Tibial artery (tissue), 4 donors: ENCODE data around the gene DPRX.

Experiments used
- DNase-seq, 2 donors: peaks; one replicate each; pipeline ENCODE4 v3.0.0-alpha.2; 2019
- H3K27ac ChIP-seq, 2 donors: fragments of 200-600 bp; sonication (generic) in 1 of 2; 1 replicate in 1 of 2; 2 replicates in 1 of 2; pipeline ENCODE4 v1.5.1; 2018 to 2019; ENCODE audit warnings: mild to moderate bottlenecking in 1 of 2
- H3K27me3 ChIP-seq, 2 donors: fragments of 200-600 bp; sonication (generic) in 1 of 2; one replicate each; pipeline versions ENCODE4 v1.5.1 to v1.6.0; 2016 to 2019
- H3K36me3 ChIP-seq, 3 donors: fragments of 200-600 bp; sonication (generic) in 2 of 3; one replicate each; pipeline ENCODE4 v1.5.1; 2016 to 2019; ENCODE audit warnings: mild to moderate bottlenecking in 2 of 3
- H3K4me1 ChIP-seq, 4 donors: fragments of 200-600 bp; sonication (generic) in 2 of 4; 1 replicate in 3 of 4; 2 replicates in 1 of 4; pipeline ENCODE4 v1.5.1; 2016 to 2019
- H3K4me3 ChIP-seq, 2 donors: fragments of 200-600 bp; sonication (generic) in 1 of 2; 1 replicate in 1 of 2; 2 replicates in 1 of 2; pipeline ENCODE4 v1.5.1; 2018 to 2019; ENCODE audit warnings: mild to moderate bottlenecking in 2 of 2
- H3K9me3 ChIP-seq, 3 donors: fragments of 200-600 bp; sonication (generic) in 1 of 3; one replicate each; pipeline ENCODE4 v1.5.1; 2016 to 2019
- intact Hi-C: fragments of 100-400 bp; cut with DNase I; formaldehyde crosslinking; loops from one replicate; pipeline ENCODE4 v1.15.0; 2023; ENCODE audit warnings: low total_unique reads
- TF ChIP-seq, protein P1 (sequence below), 2 experiments: fragments of 200-600 bp in 1 of 2; fragments of 450-650 bp in 1 of 2; IDR thresholded peaks; one replicate each; pipeline ENCODE4 v1.5.1; 2017 to 2019; ENCODE audit warnings: antibody characterized with exemption in 2 of 2, mild to moderate bottlenecking in 1 of 2, moderate library complexity in 1 of 2

The DPRX gene, protein sequence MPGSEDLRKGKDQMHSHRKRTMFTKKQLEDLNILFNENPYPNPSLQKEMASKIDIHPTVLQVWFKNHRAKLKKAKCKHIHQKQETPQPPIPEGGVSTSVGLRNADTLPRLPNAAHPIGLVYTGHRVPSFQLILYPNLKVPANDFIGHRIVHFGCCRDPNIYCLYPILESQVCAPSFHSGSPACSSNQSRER

GRCh38 chr19:53631949-53632407 lies at the start of gene DPRX:
DPRX (plus strand) TSS chr19:53631999; CDS start chr19:53632107, 108 bp downstream.
- TF ChIP-seq, protein P1, sequence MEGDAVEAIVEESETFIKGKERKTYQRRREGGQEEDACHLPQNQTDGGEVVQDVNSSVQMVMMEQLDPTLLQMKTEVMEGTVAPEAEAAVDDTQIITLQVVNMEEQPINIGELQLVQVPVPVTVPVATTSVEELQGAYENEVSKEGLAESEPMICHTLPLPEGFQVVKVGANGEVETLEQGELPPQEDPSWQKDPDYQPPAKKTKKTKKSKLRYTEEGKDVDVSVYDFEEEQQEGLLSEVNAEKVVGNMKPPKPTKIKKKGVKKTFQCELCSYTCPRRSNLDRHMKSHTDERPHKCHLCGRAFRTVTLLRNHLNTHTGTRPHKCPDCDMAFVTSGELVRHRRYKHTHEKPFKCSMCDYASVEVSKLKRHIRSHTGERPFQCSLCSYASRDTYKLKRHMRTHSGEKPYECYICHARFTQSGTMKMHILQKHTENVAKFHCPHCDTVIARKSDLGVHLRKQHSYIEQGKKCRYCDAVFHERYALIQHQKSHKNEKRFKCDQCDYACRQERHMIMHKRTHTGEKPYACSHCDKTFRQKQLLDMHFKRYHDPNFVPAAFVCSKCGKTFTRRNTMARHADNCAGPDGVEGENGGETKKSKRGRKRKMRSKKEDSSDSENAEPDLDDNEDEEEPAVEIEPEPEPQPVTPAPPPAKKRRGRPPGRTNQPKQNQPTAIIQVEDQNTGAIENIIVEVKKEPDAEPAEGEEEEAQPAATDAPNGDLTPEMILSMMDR (IDR thresholded peaks at IDR 0.05) = no peak
- DNase-seq = no peak
- Histone ChIP-seq H3K4me3 (no peak within 1 kb of the TSS), H3K27me3 (no peaks in the 10 kb centered on the region), H3K4me1 (no peaks in the 10 kb centered on the region), H3K36me3 (no peaks in the 10 kb centered on the region), H3K27ac (no peak within 1 kb of the TSS), H3K9me3 (no peaks in the 10 kb centered on the region)
- intact Hi-C loops = no loop called here

- Histone ChIP-seq H3K4me3 (no peak overlapping the region), H3K27ac (no peak overlapping the region), H3K9me3 (peaks cover 0 to 33% (median 3%) of the 10 kb centered on the region in 3 donors), H3K4me1 (no peaks in the 10 kb centered on the region), H3K36me3 (peaks cover 12 to 17% (median 13%) of the 10 kb centered on the region in 3 donors), H3K27me3 (no peaks in the 10 kb centered on the region)
- intact Hi-C loops = no loop called here
- TF ChIP-seq, protein P1 (IDR thresholded peaks at IDR 0.05) = no peak
- no peak for DNase-seq
Measured at GRCh38 chr19:53583181-53583580, 48.6 kb upstream of the DPRX start.

DNA sequence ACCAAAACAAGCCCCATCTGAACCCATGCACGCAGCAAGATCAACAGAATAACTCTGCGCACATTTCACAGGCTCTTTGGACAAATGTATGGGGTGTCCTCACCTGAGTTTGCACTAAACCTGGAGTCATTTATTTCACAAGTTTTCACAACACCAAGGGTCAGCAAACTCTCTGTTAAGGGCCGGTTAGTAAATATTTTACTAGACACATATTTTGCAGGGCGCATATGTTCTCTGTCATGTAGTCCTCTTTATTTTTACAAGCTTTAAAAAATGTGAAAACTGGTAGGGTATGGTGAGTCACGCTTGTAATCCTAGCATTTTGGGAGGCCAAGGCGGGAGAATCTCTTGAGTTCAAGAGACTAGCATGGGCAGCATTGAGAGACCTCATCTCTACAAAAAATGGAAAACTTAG lies 45.5 kb upstream of the DPRX start:
- intact Hi-C loops = no loop called here
- H3K4me3 ChIP-seq = no peak overlapping the region
- DNase-seq = no peak
- H3K9me3 ChIP-seq = peaks cover 0 to 14% (median 0%) of the 10 kb centered on the region in 3 donors
- H3K27me3 ChIP-seq = no peaks in the 10 kb centered on the region
- H3K4me1 ChIP-seq = no peaks in the 10 kb centered on the region
- TF ChIP-seq, protein P1 (IDR thresholded peaks at IDR 0.05) = no peak
- H3K27ac ChIP-seq = no peak overlapping the region
- H3K36me3 ChIP-seq = no peaks in the 10 kb centered on the region

GRCh38 chr19:53594811-53595509 lies 36.8 kb upstream of the DPRX start:
- intact Hi-C loops = no loop called here
- Histone ChIP-seq H3K9me3 (no peaks in the 10 kb centered on the region), H3K4me1 (no peaks in the 10 kb centered on the region), H3K27ac (no peak overlapping the region), H3K4me3 (no peak overlapping the region), H3K27me3 (no peaks in the 10 kb centered on the region), H3K36me3 (no peaks in the 10 kb centered on the region)
- TF ChIP-seq, protein P1 (IDR thresholded peaks at IDR 0.05) = no peak
- DNase-seq = no peak

DNA sequence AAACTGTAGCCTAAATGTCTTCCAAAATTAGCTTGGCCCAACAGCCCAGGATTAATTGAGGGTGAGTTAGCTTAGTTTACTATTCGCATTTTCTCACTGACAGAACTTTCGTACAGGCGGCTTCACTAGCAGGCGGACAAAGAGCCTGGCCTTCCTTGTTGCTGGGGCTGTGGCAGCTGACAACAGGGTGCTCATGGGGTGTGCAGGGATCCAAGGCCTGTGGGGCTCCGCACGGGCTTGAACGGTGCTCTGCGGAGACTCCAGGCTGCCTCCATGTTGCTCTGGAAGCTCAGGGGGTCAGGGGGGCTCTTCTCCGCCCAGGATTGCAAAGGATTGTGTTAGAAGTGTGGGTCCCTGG lies 36.3 kb upstream of the DPRX start:
- intact Hi-C loops = no loop called here
- H3K27me3 ChIP-seq = no peaks in the 10 kb centered on the region
- H3K4me1 ChIP-seq = no peaks in the 10 kb centered on the region
- DNase-seq = no peak
- TF ChIP-seq, protein P1 (IDR thresholded peaks at IDR 0.05) = no peak
- H3K4me3 ChIP-seq = no peak overlapping the region
- H3K27ac ChIP-seq = no peak overlapping the region
- no peaks in the 10 kb centered on the region for H3K9me3 ChIP-seq
- no peaks in the 10 kb centered on the region for H3K36me3 ChIP-seq
